Dedifferentiated amniotic fluid mesenchymal stem cell (primary cell): ENCODE data around the gene TMX3.
A peak's percentile ranks its signal among the peaks of the same experiment; 100 is the strongest.

Experiments
- DNase-seq: peaks from one replicate; pipeline ENCODE4 v3.0.0-alpha.2; 2016; ENCODE audit errors: extremely low spot score

Gene TMX3

GRCh38 chr18:68713131-68713530 lies 1.8 kb downstream of the TMX3 start:
- no peak for DNase-seq

DNA sequence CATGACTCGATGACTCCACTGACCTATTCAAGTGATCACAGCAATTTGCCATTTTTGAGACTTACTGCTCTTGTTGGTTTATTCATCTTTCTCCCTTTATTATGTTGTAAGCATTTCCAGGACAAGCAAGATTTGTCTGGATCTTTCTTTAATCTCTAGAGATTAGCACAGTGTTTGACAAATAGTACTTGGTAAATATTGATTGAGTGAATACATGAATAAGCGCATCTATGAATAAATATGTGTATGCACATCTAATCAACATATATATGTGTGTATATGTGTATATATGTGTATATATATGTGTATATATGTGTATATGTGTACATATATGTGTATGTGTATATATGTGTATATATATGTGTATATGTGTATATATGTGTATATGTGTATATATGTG lies 7.3 kb downstream of the TMX3 start:
- DNase-seq, result no peak

- no peak for DNase-seq
Measured at GRCh38 chr18:68705119-68705518, 9.8 kb downstream of the TMX3 start.

DNA sequence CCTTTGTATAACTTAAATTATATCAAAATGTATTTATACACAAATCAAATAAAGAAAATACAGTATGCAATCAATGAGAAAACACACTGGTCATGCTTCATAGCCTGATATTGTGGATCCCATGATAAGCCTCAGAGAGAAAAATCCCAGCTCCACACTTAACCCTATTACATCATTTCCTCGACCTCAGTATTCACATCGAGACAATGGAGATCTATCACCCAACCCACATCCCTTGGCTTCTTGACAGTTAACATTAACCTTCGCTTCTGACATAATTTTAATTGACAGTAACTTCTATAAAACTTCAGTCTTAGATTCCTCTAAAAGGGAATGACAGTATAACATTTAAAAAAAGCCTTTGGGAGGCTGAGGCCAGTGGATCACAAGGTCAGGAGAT lies 11.6 kb downstream of the TMX3 start:
- DNase-seq, result no peak

GRCh38 chr18:68701353-68701752 lies 13.6 kb downstream of the TMX3 start:
- DNase-seq, result no peak

GRCh38 chr18:68699043-68699442 lies 15.9 kb downstream of the TMX3 start:
- no peak for DNase-seq

DNA sequence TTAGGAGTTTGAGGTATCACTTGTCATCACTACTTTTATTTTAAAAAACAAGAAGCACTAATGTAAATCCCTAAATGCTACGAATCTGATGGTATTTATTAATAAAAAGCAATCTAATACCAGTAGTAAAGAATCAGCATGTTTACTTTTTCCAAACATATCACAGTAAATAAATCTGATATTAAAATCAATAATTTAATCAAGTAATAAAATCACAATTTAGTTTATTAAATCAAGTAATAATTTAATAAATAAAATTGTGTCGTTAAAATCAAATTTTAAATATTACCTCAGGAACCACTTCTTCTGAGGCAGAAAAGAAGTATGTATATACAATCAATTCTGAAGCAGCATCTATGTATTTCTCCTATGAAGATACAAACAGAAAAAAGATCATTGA lies 18.0 kb downstream of the TMX3 start:
- DNase-seq, result no peak

DNA sequence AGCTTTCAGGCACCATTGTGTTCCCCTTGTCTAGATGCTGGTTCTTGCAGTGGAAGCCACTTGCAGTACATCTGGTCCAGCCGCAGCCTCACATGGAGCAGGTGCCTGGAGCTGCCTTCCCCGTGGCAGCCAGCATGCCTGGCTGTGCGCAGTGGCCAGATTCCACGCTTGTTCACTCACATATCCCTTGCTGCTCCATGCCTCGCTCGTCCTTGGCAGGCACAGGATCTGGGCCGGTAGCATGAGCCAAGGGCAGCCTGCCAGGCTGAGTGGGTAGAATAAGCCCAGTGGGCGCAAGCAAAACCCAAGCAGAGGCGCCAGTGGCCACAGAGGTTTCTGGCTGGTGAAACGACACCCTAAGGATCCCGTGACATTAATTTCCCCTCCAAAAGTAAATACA lies 20.6 kb downstream of the TMX3 start:
- no peak for DNase-seq

DNA sequence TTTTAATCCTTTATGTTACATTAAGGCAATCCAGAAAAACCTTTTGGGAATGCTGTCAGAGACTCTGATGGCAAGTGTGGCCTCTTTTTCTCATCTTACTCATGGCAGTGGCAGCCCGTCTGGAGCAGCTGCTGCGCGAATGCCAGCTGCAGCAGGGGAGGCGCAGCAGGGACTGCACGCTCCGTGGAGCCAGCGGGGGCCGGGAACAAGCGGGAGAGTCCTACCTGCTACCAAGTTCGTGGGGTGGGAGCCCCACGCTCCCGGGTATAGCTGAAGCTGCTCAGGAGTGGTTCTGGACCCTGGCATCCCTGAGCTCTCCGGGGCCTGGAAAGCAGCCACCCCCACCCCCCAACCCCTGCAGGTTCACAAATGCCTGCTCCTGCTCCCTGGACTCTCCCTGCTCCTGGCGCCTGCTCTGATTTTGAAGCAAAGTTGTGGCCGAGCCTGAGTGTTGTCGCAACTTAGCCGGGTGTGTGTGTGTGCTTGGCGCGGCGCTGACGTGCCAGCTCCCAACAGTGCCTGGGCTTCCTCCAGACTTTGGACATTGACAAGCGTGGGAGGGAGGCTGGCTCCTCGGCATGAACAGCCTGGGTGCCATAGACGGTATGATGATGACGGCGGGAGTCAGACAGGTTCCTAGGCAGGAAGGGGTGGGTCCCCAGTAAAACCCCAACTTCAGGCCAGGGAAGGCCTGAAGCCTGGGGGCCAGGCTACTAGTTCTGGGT lies 21.7 kb downstream of the TMX3 start:
- no peak for DNase-seq

- DNase-seq, result no peak
Measured at GRCh38 chr18:68679528-68679927, 35.4 kb downstream of the TMX3 start.

DNA sequence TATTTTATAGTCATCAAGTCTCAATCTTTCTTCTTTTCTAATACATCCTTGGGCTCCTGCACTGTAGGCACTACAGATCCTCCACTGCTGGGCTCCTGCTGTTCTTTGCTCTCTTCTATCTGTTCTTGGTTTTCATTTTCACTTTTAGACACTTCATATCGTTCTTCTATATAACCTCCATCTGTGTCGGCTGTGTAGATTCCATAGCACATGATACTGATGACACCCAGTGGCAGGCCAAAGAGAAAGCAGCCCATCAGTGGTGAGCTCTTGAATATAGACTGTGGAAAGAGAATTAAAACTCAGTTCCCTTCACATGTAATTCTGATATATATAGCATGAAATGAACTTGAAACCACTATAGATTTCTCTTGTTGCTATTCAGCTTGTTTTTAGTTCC lies 38.0 kb downstream of the TMX3 start:
- DNase-seq, result no peak

GRCh38 chr18:68667121-68667520 lies 47.8 kb downstream of the TMX3 start:
- peak; percentile 18 for DNase-seq

DNA sequence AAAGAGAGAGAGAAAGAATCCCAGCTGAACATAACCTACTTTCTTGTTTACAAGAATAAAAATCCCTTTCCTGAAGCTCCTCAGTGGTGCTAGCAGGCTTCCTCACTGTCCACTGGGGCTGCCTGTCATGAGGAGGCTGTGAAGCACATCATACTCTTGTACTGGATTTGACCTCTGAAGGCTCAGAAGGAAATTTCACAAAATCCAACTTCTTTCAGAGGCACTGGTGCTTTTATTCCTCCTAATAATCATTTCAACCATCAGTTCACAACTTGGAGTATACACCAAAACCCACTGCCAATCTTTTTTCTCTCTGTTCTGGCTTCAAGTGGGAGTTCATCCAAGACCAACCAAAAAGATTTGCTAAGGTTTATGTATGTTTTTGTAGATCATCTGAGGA lies 48.5 kb downstream of the TMX3 start:
- DNase-seq, result no peak

DNA sequence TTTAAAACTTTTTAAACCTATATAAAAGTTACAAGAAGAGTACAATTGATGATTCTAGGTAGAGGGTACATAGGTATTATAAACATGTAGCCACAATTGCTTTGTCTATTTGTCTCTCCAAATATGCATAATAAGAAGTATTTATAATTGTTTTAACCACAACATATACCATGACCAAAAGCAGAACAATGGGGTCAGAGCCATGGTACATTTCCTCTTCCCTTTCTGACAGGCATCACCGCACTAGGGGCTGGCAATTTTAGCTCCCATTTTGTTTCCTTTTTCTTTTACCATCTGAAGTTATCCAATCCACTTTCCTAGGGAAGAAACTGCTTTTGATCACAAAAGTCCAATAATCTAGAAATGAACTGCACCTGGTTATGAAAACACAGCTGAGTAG lies 49.3 kb downstream of the TMX3 start:
- DNase-seq, result no peak

- no peak for DNase-seq
Measured at GRCh38 chr18:68662754-68663153, 52.2 kb downstream of the TMX3 start.

GRCh38 chr18:68660354-68661183 lies 54.3 kb downstream of the TMX3 start:
- DNase-seq, result peak; percentile 61

- no peak for DNase-seq
Measured at GRCh38 chr18:68648191-68648590, 66.7 kb downstream of the TMX3 start.

DNA sequence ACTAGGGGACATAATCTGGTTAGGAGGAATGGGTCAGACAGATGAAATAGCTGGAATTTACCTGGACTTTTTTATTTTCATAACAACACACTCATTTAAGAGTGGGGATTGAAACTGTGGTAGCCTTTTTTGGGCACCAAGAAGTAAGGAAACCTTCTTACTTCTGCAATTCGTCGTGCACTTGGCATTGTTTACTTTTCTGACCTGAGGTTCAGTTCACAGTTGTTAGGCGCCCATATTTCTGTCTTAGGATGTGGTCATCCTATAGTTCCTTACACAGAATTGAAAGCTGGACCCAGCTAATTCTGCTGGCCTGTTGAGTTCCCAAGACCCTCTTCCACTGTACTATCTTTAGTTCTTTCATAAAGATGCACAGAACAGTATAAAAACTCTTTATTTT lies 72.9 kb downstream of the TMX3 start:
- DNase-seq, result no peak

GRCh38 chr18:68640861-68641260 lies 74.0 kb downstream of the TMX3 start:
- DNase-seq, result no peak

- no peak for DNase-seq
Measured at GRCh38 chr18:68638613-68639012, 76.3 kb downstream of the TMX3 start.

DNA sequence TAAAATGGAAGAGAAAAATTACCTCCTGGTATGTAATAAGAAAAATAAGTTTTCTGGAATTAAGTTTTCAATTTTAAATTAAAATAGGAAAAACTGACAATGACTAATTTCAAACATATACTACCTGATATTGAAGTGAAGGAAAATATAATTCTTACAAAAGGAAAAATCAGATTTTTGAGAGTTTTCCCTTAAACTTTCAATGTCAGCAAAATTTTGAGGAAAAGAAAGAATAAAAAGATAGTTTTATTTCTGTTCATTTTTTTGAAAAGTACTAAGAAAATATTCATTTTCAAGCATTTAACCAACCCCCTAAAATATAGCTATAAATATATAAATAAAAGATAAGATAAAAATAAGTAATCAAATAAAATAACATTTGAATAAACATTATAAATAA lies 87.1 kb downstream of the TMX3 start:
- DNase-seq, result no peak
